Hepatocyte (in vitro differentiated cells): ENCODE measurements around the gene ITGAD.

Source experiments
- EZH2 ChIP-seq: fragments of 200-600 bp; sonication (generic); IDR thresholded peaks from 2 replicates; pipeline ENCODE4 v1.6.1; 2016; ENCODE audit warnings: antibody characterized with exemption, mild to moderate bottlenecking, borderline replicate concordance
- EZH2phosphoT487 ChIP-seq: fragments of 200-600 bp; sonication (generic); IDR thresholded peaks from one replicate; pipeline ENCODE4 v1.6.1; 2018; ENCODE audit warnings: antibody characterized with exemption, mild to moderate bottlenecking, low read depth, moderate library complexity; ENCODE audit not compliant: unreplicated experiment, severe bottlenecking
- TF ChIP-seq, protein P1 (sequence below): fragments of 200-600 bp; sonication (generic); IDR thresholded peaks from 2 replicates; pipeline ENCODE4 v1.5.1; 2016; ENCODE audit warnings: antibody characterized with exemption, mild to moderate bottlenecking; ENCODE audit not compliant: poor library complexity

DNA sequence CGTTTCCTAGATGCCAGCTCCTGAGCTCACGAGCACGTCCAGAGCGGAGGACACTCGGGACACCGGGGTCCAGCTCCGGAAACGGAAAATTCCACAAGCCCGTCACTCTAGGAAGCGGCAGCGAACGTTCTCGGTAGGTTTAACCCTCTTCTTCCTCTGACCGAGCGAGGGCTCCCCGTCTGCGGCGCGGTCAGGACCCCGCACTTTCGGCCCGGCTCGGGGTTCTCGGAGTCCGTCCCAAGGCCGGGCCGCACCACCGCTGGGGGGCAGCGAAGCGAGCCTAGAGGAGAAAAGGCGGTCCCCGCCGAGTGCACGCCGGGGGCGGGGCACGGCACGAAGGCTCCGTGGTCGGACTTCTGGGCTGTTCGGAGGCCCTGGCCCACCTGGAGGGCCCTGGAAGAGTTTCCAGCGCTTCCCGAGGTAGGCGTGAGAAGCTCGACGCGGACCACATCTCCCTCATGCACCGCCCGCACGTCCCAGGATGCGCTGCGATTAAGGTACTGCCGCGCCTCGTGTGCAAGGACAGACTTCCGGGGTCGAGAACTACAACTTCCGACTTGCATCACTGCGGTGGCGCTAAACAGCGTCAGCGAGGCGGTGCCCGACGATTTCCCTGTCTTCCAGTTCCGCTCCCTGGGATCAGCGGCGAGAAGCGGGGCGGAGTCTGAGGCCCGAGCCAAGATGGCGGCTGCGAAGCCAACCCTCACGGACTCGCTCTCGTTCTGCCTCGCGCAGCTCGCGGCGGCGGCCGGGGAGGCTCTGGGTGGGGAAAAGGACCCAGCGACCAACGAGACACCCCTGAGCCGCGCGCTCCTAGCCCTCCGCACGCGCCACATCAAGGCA is 65.9 kb downstream of the ITGAD start, which contains the start of gene ARMC5:
- no peak for TF ChIP-seq EZH2phosphoT487
- TF ChIP-seq, protein P1, sequence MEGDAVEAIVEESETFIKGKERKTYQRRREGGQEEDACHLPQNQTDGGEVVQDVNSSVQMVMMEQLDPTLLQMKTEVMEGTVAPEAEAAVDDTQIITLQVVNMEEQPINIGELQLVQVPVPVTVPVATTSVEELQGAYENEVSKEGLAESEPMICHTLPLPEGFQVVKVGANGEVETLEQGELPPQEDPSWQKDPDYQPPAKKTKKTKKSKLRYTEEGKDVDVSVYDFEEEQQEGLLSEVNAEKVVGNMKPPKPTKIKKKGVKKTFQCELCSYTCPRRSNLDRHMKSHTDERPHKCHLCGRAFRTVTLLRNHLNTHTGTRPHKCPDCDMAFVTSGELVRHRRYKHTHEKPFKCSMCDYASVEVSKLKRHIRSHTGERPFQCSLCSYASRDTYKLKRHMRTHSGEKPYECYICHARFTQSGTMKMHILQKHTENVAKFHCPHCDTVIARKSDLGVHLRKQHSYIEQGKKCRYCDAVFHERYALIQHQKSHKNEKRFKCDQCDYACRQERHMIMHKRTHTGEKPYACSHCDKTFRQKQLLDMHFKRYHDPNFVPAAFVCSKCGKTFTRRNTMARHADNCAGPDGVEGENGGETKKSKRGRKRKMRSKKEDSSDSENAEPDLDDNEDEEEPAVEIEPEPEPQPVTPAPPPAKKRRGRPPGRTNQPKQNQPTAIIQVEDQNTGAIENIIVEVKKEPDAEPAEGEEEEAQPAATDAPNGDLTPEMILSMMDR, result peak; percentile 66
- TF ChIP-seq EZH2, result no peak
